ENCODE data around the gene STYXL2. TPM values are rescaled to one million over a fixed set of nuclear protein-coding genes. Genes with fewer than 3 reads are reported as not detected.

Gene STYXL2
- total RNA-seq, 1 donor from 2014 or later, result not detected

GRCh38 chr1:167128261-167129227 lies 34.7 kb downstream of the STYXL2 start:
- Histone ChIP-seq H3K9me3 (no peaks in the 10 kb centered on the region), H3K36me3 (no peaks in the 10 kb centered on the region), H3K27ac (no peak overlapping the region), H3K4me1 (no peaks in the 10 kb centered on the region), H3K27me3 (no peaks in the 10 kb centered on the region), H3K4me3 (no peak overlapping the region)
- TF ChIP-seq CTCF (IDR thresholded peaks at IDR 0.05) (no peak), POLR2AphosphoS5 (IDR thresholded peaks at IDR 0.05; ENCODE audit: insufficient read depth in 1 of 2, low read depth in 1 of 2) (no peak), POLR2A (IDR thresholded peaks at IDR 0.05) (no peak)
- peak in 1 of 2 donors; percentile 47 for DNase-seq (ENCODE audit: extremely low spot score in 2 of 2)
- intact Hi-C loops (cut with DNase I), result no loop called here

GRCh38 chr1:167130829-167131510 lies 37.1 kb downstream of the STYXL2 start:
- intact Hi-C loops (cut with DNase I), result no loop called here

GRCh38 chr1:167132301-167133010 lies 38.6 kb downstream of the STYXL2 start:
- Histone ChIP-seq H3K4me1 (no peaks in the 10 kb centered on the region), H3K36me3 (no peaks in the 10 kb centered on the region), H3K9me3 (no peaks in the 10 kb centered on the region), H3K27ac (no peak overlapping the region), H3K27me3 (no peaks in the 10 kb centered on the region), H3K4me3 (no peak overlapping the region)
- DNase-seq (ENCODE audit: extremely low spot score in 2 of 2), result peak in 1 of 2 donors; percentile 56
- TF ChIP-seq POLR2AphosphoS5 (IDR thresholded peaks at IDR 0.05; ENCODE audit: insufficient read depth in 1 of 2, low read depth in 1 of 2) (no peak), POLR2A (IDR thresholded peaks at IDR 0.05) (no peak), CTCF (IDR thresholded peaks at IDR 0.05) (no peak)
- intact Hi-C loops (cut with DNase I), result no loop called here

More at GRCh38 chr1:167130829-167131510, 37.1 kb downstream of the STYXL2 start:
- no peaks in the 10 kb centered on the region for H3K4me1 ChIP-seq
- peak in 1 of 2 donors; percentile 8 for DNase-seq (ENCODE audit: extremely low spot score in 2 of 2)
- no peak for TF ChIP-seq CTCF (IDR thresholded peaks at IDR 0.05)
- TF ChIP-seq POLR2A (IDR thresholded peaks at IDR 0.05), result no peak
- no peak for TF ChIP-seq POLR2AphosphoS5 (IDR thresholded peaks at IDR 0.05; ENCODE audit: insufficient read depth in 1 of 2, low read depth in 1 of 2)
- no peaks in the 10 kb centered on the region for H3K9me3 ChIP-seq
- no peak overlapping the region for H3K4me3 ChIP-seq
- H3K27me3 ChIP-seq, result no peaks in the 10 kb centered on the region
- H3K27ac ChIP-seq, result no peak overlapping the region
- no peaks in the 10 kb centered on the region for H3K36me3 ChIP-seq

- DNase-seq (ENCODE audit: extremely low spot score in 2 of 2), result no peak
- Histone ChIP-seq H3K27ac (no peak overlapping the region), H3K4me1 (no peaks in the 10 kb centered on the region), H3K36me3 (no peaks in the 10 kb centered on the region), H3K9me3 (no peaks in the 10 kb centered on the region), H3K4me3 (no peak overlapping the region), H3K27me3 (no peaks in the 10 kb centered on the region)
- intact Hi-C loops (cut with DNase I), result no loop called here
- TF ChIP-seq CTCF (IDR thresholded peaks at IDR 0.05), result no peak
- no peak for TF ChIP-seq POLR2A (IDR thresholded peaks at IDR 0.05)
Measured at GRCh38 chr1:167135281-167135840, 41.5 kb downstream of the STYXL2 start.
